ENCODE results near the gene TMEM200B.
"Not testable (repeated sequence)": the region's sequence is repeated elsewhere in the genome, so short reads cannot be mapped to it uniquely, and the experiment has no call there.

TMEM200B gene

GRCh38 chr1:29114654-29115053 lies 9.0 kb downstream of the TMEM200B start:
- in situ Hi-C loops (cut with HindIII; ENCODE audit: low sequenced_read_pairs) = no loop called here
- DNase-seq (ENCODE audit: low read depth, low spot score) = no peak
- TF ChIP-seq CTCF (IDR thresholded peaks at IDR 0.05; ENCODE audit: low read depth, low read length) = no peak
- H3K4me3 ChIP-seq (ENCODE audit: low read depth, low read length) = no peak overlapping the region

- in situ Hi-C loops (cut with HindIII; ENCODE audit: low sequenced_read_pairs) = no loop called here
- no peak overlapping the region for H3K4me3 ChIP-seq (ENCODE audit: low read depth, low read length)
- TF ChIP-seq CTCF (IDR thresholded peaks at IDR 0.05; ENCODE audit: low read depth, low read length) = no peak
- DNase-seq (ENCODE audit: low read depth, low spot score) = no peak
Observed at GRCh38 chr1:29113413-29114117, 10.1 kb downstream of the TMEM200B start.

- TF ChIP-seq CTCF (IDR thresholded peaks at IDR 0.05; ENCODE audit: low read depth, low read length) = no peak
- no peak overlapping the region for H3K4me3 ChIP-seq (ENCODE audit: low read depth, low read length)
- in situ Hi-C loops (cut with HindIII; ENCODE audit: low sequenced_read_pairs) = no loop called here
- no peak for DNase-seq (ENCODE audit: low read depth, low spot score)
Observed at GRCh38 chr1:29112705-29113412, 10.8 kb downstream of the TMEM200B start.

GRCh38 chr1:29108041-29108440 lies 15.7 kb downstream of the TMEM200B start:
- H3K4me3 ChIP-seq (ENCODE audit: low read depth, low read length); in situ Hi-C loops (cut with HindIII; ENCODE audit: low sequenced_read_pairs); DNase-seq (ENCODE audit: low read depth, low spot score): not testable (repeated sequence)

- in situ Hi-C loops (cut with HindIII; ENCODE audit: low sequenced_read_pairs) = no loop called here
- no peak overlapping the region for H3K4me3 ChIP-seq (ENCODE audit: low read depth, low read length)
- TF ChIP-seq CTCF (IDR thresholded peaks at IDR 0.05; ENCODE audit: low read depth, low read length) = no peak
- DNase-seq (ENCODE audit: low read depth, low spot score) = no peak
Observed at GRCh38 chr1:29105822-29106221, 17.9 kb downstream of the TMEM200B start.

- H3K4me3 ChIP-seq (ENCODE audit: low read depth, low read length) = no peak overlapping the region
- DNase-seq (ENCODE audit: low read depth, low spot score) = no peak
- no peak for TF ChIP-seq CTCF (IDR thresholded peaks at IDR 0.05; ENCODE audit: low read depth, low read length)
- in situ Hi-C loops (cut with HindIII; ENCODE audit: low sequenced_read_pairs) = no loop called here
Observed at GRCh38 chr1:29100487-29100886, 23.2 kb downstream of the TMEM200B start.

- no peak for DNase-seq (ENCODE audit: low read depth, low spot score)
- no peak overlapping the region for H3K4me3 ChIP-seq (ENCODE audit: low read depth, low read length)
- TF ChIP-seq CTCF (IDR thresholded peaks at IDR 0.05; ENCODE audit: low read depth, low read length) = no peak
- in situ Hi-C loops (cut with HindIII; ENCODE audit: low sequenced_read_pairs) = no loop called here
Observed at GRCh38 chr1:29099286-29099685, 24.4 kb downstream of the TMEM200B start.

Measured in astrocyte of the spinal cord (primary cell).